Left lobe of liver (tissue), 2 donors: ENCODE measurements around the gene PELI2. TPM values are rescaled to one million over a fixed set of nuclear protein-coding genes. Genes with fewer than 3 reads are reported as not detected.
"Not testable (repeated sequence)": the region's sequence is repeated elsewhere in the genome, so short reads cannot be mapped to it uniquely, and the experiment has no call there.

Experiments
- ATAC-seq: fragments of 200-7000 bp; cut with Tn5 transposase; one replicate; pipeline ENCODE4 v1.9.1; 2020; ENCODE audit warnings: mild to moderate bottlenecking, moderate library complexity
- DNase-seq: peaks from one replicate; pipeline ENCODE4 v3.0.0-alpha.2; 2020; ENCODE audit warnings: low spot score
- total RNA-seq: library from RNA; stranded (reverse); gene quantifications from one replicate; pipeline ENCODE4 v1.2.1, GENCODE V29; 2021
- donor health status: DM: no; HTN: no; CAD: no; lungs with moderate emphysema.
- donor health status: DM: no; HTN: yes; CAD: no.

PELI2 gene
- total RNA-seq, 1 donor from 2014 or later: 1.1 TPM

DNA sequence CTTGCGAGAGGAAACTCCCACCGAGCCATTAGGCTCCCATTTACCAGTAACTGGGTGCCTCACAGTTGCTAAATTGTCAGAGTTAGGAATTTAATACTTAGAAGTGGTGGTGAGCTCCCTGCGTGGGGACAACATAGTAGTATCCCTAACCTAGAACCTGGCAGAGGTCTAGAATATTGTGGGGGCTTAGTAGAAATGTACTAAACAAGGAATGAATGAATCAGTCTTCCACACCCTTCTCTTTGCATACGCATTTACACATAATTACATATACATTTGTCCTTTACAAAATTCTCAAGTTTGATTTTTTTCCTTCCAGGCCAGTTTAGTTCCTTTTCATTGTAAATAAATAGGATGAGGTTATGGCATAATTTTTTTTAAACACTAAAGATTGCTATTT, 24.1 kb downstream of the PELI2 start:
- ATAC-seq (no peak), DNase-seq (no peak)

DNA sequence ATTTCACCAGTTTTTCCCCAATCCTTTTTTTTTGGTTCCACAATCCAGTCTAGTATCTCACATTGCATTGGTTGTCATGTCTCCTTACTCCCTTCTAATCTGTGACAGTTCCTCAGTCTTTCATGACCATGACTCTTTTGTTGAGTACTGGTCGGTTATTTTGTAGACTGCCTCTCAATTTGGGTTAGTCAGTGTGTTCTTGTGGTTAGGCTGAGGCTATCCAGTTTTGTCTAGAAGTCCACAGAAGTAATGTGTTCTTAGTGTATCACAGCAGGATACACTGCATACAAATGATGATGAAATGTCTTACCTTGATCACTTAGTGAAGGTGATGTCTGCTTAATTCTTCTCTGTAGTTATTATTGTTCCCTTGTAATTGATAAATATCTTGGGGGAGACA, 24.8 kb downstream of the PELI2 start:
- DNase-seq (no peak), ATAC-seq (no peak)

DNA sequence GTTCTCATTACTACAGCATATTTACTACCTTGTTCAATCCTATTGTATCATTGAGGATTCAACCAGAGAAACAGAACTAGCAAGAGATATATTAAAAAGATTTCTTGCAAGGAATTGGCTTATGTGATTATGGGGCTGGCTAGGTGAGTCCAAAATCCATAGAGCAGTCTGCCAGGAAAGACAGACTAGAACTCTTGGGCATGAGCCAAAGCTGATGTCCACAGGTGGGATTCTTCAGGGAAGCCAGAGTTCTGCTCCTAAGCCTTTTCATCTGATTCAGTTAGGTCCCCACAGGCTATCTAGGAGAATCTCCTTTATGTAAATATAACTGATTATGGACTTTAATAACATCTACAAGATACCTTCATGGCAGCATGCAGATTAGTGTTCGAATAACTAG, 26.0 kb downstream of the PELI2 start:
- DNase-seq (no peak), ATAC-seq (no peak)

DNA sequence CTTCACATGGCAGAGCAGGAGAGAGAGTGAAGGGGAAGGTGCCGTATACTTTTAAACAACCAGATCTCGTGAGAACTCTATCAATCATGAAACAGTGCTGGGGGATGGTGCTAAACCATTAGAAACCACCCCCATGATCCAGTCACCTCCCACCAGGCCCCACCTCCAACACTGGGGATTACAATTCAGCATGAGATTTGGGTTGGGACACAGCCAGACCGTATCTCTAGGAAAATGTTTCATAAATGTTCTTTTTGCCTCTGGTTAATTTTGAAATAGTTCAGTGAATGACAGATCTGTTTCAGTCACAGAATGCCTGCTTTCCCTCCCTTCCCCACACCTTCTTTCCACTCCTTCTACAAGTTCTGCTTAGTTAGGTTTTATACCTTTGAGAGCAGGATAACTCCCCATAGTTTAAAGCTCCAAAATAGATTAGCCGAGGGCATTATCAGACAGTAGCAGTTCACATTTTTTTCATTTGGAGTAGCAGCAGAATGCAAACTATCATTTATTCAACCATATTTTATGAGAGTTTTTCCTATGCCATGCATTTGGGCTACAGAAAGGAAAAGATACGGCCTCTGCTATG, 27.1 kb downstream of the PELI2 start:
- ATAC-seq: no peak

DNA sequence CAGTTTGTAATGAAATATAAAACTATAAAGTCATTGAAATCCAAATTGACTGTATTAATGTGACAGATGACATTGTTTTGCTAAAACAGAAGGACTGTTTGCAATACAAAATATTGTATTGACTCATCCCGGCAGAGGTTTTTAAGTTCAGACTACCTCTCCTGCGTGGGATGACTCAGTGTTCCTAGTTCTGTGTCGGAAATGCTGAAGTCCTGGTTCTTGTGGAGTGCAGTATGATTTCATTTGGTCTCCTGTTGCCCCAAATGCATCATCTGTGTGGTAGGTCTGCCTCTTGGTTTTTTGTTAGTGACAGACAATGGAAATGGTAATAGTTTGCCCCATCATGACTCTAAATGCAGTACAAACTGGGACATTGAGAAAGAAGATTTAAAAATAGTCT, 27.8 kb downstream of the PELI2 start:
- no peak for DNase-seq
- no peak for ATAC-seq

More for the DNA sequence above, 27.1 kb downstream of the PELI2 start:
- no peak for DNase-seq

DNA sequence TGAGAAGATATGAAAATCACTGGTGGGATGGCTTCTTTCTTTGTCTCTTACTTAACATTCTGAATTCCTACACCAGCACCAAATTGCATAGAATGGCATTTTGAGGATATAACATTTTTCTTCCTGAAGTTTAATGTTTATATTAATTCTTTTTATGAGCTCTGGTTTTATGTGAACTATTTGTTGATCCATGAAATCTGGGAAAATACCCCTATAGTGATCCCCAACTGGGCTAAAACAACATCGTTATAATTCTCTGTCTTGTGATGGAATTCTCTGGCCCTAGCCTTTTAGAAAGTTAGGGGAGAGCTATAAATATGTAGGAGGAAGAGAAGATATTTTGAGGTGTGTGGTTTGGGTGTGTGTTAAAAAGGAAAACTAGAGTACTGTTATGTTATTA, 29.2 kb downstream of the PELI2 start:
- ATAC-seq: no peak
- no peak for DNase-seq

DNA sequence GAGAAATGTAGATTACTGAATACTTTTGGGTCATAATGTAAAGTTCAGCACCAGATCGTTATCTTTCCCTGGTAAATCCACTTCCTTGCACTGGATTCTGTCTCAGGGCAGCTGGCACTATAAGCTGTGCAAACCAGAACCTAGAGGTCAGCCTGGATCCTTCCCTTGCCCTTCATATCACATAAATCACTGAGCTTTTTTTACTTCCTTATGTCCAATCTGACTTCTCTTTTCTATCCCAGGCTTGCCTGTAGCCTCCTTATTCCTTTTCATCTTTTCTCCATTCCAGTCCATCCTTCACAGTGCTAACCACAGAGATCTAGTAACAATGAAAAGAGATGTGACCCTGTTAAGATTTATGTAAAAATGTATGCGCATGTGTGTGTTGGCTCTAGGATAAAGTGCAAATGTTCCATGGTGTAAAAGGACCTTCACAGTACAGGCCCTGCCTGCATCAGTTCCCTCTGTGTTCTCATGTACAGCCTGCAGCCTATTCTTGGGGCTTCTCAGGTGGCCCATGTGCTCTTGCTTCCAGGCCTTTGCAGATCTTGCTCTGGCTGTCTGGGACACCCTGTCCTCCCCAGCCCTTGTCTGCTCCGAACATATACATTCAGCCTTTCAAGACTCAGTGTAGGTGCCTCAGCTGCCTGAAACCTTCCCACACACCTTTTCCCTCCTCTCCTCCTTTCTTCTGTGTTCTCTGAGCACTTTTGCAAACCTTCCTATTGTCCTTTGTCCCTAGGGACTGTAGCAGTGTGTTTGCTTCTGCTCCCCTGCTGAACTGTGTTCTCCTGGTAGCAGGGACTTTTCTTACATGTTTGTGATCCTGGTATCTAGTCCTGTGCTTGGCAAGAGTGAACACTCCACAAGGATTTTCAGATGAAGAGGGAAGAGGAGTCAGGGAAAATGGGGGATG, 30.0 kb downstream of the PELI2 start:
- ATAC-seq: no peak

DNA sequence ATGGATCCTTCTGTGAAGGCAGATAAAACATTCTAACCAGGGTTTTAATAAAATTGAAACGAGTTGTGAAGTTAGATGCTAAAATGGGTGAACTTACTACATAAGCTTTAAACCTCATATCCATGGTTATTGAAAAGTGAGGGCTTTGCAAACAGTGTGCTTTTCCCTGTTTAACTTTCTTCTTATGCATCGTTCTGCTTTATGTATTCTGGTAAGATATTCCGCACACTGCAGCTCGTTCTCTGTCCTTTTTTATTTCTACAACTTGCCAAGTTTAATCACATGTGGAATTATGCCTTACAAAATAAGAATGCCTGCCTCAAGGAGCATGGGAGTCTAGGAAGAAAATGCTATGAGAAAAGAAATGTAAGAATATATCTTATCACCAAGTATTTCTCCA, 30.9 kb downstream of the PELI2 start:
- ATAC-seq: no peak
- no peak for DNase-seq

More for the DNA sequence above, 30.0 kb downstream of the PELI2 start:
- DNase-seq: no peak

DNA sequence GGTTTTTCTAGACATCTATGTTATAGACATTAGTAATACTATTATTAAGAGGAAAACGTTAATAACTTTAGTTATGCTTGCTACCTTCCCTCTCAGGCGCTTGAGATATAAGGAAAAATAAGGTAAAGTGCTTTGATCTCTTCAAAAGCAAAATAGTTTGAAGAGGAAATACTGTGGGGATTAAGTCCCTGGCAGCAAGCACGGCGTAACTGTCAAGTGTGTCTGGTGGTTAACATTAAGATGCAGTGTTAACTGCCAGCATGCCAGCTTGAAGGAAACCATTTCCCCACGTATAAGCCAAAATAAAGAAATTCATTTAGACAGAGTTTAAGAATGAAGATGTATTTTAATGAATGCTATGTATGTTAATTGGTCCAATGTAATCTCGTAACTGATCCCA, 31.8 kb downstream of the PELI2 start:
- no peak for ATAC-seq
- DNase-seq: no peak

DNA sequence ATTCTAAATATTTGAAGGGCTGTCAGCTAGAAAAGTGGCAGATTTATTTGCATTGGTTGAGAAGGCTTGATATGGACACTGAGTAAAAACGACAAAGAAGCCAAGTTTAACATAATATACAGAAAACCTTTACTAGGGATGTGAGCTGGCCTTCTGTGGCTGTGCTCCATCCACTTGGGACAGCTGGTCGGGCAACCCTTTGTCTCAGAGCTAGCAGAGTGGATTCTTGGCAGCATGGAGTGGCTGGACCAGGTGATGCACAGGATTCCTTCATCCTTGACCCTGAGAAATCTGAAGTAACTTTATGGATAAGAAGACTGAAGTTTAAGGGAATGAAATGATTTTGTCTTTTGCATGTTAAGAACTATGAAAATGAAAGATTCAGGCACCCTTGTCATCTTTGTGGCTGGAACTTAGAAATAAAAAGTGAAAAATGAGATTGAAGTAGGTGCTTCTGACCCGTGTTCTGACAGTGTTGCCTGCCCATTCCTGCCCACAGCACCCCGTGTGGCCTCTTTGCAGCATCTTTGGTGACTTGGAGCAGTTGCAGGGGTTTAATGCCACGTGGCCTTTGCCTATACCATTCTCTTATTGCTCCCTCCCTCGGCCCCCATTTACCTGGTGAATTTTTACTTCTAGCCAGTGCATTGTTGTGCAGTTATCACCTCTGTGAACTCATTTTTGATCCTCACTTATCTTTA, 32.6 kb downstream of the PELI2 start:
- no peak for DNase-seq
- ATAC-seq: no peak

DNA sequence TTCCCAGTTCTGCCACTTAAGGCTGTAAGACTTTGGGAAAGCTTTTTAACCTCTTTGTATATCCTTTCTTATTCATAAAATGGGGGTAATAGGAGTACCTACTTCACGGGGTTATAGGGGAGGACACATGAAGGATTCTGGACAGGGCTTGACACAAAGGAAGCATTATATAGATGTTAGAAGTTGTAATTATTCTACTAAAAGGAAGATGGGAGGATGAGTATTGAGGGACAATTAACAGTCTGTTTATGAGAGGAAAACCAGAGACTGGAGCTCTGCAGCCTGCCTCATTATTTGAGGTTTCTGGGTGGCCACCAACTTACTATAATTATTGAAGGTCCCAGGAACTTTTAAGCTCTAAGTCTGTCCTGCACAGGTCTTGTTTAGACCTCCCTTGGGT, 34.0 kb downstream of the PELI2 start:
- ATAC-seq (no peak), DNase-seq (no peak)

DNA sequence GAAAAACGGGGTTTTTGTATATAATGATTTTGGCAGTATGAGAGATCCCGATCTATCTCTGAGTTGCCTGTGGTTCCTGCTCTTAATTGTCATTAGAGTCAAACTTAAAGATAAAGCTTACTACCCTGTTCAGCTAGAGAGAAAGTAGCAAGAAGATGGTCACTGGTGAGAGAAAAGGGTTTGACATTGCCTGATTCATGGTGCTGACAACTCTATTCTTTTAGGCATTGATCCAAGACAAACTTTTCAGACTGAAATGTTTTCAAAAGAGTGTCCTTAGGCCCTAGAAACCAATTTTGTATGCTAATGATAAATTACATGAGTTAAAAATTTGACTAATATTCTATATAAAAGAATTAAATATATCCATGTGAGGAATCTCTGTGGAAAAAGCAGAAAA, 35.1 kb downstream of the PELI2 start:
- ATAC-seq (no peak), DNase-seq (no peak)

DNA sequence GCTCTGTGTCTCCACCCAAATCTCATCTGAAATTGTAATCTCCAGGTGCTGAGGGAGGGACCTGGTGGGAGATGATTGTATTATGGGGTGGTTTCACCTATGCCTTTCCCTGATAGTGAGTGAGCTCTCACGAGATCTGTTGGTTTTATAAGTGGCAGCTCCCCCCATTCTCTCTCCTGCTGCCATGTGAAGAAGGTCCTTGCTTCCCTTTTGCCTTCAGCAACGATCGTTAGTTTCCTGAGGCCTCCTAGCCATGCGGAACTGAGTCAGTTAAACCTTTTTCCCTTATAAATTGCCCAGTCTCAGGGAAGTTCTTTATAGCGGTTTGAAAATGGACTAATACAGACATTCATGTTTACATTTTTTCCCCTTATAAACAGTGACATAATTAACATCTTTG, 36.1 kb downstream of the PELI2 start:
- DNase-seq (no peak), ATAC-seq (no peak)

DNA sequence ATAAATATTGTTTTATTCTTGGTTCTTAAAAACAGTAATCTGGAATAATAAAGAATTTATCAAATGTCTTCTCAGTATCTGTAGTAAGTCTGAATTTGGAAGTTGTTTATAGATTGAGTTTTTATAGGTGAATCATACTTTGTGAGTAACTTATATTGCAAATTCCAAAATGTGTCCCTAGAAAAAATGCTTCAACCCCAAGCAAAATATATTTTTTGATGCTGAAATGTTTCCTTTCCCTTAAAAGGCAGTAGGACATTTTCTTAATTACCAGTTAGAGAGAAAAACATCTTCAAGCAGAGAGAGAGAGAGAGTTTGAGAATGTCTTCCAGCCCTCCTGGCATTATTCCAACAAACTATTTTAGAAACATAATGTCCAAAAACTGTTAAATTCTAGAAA, 37.9 kb downstream of the PELI2 start:
- no peak for ATAC-seq
- no peak for DNase-seq

DNA sequence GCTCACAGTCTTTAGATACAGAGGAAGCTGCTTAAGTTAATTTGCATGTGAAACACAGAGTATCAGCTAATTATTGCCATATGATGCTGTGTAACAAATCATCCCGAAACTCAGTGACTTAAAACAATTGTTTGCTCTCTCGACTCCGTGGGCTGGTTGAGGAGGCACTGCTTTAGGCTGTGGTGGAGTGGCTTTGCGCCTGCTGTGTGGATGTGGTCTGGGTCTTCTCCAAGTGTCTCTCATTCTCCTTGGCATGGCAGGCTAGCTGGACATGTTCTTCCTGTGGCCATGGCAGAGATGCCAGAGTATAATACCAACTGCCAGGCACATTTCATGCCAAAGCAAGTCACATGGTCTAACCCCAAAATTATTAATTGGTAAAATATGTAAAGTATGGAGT, 40.9 kb downstream of the PELI2 start:
- ATAC-seq: no peak

DNA sequence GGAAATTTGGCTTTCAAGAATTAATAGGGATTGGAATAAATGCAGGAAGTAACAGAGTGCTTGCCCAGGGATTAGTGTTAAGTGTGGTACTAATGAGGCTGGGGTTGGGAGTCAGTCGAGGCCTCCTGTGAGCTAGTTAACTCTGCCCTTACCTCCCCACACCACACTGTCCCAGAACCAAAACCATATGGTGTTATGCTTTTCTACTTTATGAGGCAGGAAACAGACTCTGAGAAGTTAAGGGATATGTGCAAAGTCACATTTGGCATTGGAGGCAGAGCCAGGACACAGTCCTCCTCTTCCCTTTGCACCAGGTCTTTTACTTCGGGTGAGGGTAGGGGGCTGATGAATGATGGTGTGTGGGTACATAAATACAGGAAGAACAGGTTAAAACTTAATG, 41.9 kb downstream of the PELI2 start:
- ATAC-seq: no peak

More for the DNA sequence above, 40.9 kb downstream of the PELI2 start:
- no peak for DNase-seq

DNA sequence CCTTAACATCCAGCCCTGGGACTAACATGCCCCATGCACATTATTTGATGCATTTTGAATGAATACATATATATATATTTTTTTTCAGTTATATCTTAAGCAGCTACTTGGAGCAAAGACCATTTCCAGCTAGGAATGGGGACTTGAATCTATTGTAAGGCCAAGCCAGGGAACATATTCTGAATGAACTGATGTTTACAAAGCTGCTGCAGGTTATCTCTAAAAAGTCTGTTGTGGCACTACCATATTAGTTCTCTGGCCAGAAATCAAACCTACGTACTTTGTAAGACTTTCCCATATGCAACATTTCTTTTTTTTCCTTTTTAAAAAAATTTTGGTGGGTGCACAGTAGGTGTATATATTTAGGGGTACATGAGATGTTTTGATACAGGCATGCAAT, 43.4 kb downstream of the PELI2 start:
- no peak for ATAC-seq

More for the DNA sequence above, 41.9 kb downstream of the PELI2 start:
- no peak for DNase-seq

DNA sequence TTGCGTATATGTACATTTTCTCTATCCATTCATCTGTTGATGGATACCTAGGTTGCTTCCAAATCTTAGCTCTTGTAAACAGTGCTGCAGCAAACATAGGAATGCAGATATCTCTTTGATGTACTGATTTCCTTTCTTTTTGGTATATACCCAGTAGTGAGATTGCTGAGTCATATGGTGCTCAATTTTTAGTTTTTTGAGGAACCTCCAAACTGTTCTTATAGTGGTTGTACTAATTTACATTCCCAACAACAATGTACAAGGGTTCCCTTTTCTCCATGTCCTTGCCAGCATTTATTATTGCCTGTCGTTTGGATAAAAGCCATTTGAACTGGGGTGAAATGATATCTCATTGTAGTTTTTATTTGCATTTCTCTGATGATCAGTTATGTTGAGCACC, 44.3 kb downstream of the PELI2 start:
- no peak for ATAC-seq

More for the DNA sequence above, 43.4 kb downstream of the PELI2 start:
- DNase-seq: no peak

DNA sequence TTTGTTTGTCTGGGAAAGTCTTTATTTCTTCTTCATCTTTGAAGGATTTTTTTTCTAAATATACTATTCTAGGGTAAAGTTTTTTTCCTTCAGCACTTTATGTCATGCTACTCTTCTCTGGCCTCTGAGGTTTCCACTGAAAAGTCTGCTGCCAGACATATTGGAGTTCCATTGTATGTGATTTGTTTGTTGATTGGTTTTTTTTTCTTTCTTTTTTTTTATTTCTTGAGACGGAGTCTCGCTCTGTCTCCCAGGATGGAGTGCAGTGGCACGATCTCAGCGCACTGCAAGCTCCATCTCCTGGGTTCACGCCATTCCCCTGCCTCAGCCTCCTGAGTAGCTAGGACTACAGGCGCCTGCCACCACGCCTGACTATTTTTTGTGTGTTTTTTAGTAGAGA, 48.4 kb downstream of the PELI2 start:
- not testable (repeated sequence) for DNase-seq, ATAC-seq

More for the DNA sequence above, 44.3 kb downstream of the PELI2 start:
- no peak for DNase-seq

DNA sequence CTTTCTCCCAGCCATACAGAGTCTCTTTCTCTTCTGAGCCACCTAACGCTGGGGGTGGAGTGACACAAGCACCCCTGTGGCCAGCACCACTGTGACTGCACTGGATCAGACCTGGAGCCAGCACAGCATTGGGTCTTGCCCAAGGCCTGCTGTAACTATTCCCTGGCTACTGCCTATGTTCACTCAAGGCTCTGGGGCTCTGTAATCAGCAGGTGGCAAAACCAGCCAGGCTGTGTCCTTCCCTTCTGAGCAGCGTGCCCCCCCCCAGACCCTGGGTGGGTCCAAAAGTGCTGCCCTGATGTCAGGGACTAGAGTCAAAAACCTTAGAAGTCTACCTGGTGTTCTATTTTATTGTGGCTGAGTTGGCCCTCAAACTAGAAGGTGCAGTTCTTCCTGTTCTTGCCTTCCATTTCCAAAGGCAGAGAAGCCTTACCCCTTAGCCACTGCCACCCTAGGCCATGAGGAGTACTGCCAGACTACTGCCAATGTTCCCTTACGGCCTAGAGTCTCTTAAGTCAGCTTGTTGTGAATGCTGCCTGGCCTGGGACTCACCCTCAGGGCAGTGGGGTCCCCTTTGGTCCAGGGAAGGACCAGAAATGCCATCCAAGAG, 49.9 kb downstream of the PELI2 start:
- DNase-seq (no peak), ATAC-seq (no peak)

DNA sequence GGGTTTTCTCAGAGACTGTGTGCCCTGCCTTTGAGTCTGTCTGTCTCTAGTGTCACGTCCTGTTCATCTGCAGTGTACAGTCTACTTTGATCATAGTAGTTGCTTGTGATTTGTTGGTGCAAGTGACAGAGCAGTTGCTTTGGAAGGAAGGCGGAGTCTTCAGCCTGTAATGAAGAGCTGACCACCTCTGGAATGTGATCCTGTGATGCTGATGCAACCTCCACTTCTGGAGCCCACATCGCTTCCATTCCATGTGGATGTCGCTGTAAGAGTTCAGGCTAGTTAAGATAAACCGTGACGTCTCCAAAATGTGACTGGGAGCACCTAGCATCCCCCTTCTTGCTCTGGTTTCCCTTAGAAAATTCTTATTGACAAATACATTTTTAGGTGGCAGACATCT, 51.8 kb downstream of the PELI2 start:
- DNase-seq: no peak
- no peak for ATAC-seq
